IPS DF 19.7 (cell line): ENCODE data around the gene EIF2B5.
"Not testable (repeated sequence)": the region's sequence is repeated elsewhere in the genome, so short reads cannot be mapped to it uniquely, and the experiment has no call there.

Experiments used
- DNase-seq: peaks from one replicate; pipeline ENCODE4 v3.0.0-alpha.2; 2013; ENCODE audit warnings: low read depth, low spot score

Gene EIF2B5

DNA sequence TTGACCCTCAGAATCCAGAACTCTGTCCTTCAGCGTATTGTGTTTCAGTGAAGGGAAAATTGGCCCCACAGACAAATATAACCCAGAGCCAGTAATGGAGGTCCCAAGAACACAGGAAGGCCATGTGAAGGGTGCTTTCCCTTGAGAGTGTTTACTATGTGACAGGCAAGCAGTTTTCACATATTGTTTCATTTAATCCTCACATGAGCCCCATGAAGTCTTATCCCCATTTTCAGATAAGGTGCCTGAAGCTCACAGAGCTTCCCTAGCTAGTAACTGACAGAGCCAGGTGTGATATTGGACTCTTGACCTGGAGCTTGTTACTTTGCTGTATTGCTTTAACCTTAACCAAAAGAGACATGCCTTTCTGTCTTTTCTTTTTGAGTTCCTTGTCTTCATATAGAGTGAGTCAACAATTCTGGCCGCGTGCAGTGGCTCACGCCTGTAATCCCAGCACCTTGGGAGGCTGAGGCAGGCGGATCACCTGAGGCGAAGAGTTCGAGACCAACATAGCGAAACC lies 10.7 kb downstream of the EIF2B5 start:
- DNase-seq = no peak

DNA sequence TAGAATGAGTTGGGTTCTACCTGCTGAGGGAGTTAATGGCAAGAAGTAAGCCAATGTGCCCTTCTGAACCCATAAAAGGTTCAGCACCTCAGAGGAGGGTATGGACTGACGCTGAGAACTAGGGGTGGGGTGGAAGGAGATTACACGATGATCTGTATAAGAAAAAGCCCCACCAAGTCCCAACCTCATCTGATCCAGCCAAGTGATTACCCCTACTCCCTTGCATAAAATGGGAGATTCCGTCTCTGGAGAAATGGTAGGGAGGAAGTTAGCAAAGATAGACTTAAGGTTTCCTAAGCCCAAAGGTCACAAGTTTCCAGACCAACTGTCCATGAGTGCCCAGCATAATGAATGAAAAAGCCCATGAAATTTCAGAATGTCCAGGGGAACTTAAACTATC lies 12.9 kb downstream of the EIF2B5 start:
- no peak for DNase-seq

GRCh38 chr3:184149123-184149522 lies 14.0 kb downstream of the EIF2B5 start:
- no peak for DNase-seq

- not testable (repeated sequence) for DNase-seq
These were observed 14.6 kb downstream of the EIF2B5 start for GRCh38 chr3:184149770-184150169.

DNA sequence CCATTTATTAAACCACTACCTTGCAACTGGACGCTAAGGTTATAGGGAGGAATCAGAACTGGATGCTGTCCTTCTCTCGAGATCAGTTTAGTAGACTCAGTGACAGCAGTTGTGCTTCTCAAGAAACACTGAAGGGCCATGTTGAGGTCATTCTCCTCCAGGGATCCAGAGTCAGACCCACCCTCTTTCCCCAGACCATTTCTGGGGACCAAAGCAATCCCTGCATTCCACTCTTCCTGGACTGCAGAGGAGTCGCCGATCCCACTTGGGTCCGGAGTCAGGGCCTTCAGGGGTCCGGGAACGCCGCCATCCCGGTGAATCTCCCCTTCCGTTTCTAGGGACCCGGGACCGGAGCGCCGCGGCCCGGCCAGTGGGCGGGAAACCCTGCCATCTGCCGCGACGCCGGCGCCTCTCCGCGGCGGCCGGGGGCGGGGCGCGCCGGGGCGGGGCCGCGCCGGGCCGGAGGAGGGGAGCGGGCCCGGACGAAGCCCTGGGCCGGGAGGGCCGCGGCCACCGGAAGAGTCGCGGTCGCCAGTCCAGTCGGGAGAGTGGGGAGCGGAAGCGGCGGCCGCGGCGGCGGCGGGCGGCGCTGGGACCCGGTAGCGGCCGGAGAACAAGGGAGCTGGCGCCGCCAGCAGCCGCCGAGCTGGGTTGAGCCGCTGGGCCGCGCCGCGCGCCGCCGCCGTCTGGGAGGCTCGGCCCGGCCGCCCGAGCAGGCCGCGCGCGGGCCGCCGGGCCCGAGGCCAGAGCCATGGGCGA lies 19.9 kb downstream of the EIF2B5 start, which contains the start of gene DVL3:
TSS of gene DVL3 (plus strand) at position 493 of the 759 bp plus-strand sequence. CDS start at position 752, 259 bp downstream.
- DNase-seq = no peak

- DNase-seq = no peak
These were observed 20.7 kb downstream of the EIF2B5 start for GRCh38 chr3:184155644-184156521.

DNA sequence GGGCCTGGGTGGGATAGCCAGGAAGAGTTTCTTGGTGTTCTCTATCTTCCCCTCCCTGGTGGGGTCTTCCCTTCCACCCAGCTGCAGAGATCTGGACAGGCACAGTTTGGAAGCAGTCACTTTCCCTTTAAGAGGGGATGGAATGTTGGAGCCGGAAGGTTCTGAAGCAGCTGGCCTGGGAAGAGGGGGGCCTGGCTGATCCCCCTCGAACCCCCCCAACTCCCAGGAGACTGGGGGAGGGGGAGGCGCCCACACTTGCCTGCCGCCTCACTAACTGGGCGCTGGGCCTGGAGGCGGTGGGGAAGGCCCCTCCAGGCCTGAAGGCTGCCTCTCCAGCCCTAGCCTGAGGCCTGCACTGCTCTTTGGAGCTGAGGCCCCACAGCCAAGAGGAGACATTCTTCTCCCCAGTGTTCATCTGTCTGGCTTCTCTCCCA lies 21.4 kb downstream of the EIF2B5 start:
- DNase-seq = no peak

- no peak for DNase-seq
These were observed 22.0 kb downstream of the EIF2B5 start for GRCh38 chr3:184157206-184157605.

DNA sequence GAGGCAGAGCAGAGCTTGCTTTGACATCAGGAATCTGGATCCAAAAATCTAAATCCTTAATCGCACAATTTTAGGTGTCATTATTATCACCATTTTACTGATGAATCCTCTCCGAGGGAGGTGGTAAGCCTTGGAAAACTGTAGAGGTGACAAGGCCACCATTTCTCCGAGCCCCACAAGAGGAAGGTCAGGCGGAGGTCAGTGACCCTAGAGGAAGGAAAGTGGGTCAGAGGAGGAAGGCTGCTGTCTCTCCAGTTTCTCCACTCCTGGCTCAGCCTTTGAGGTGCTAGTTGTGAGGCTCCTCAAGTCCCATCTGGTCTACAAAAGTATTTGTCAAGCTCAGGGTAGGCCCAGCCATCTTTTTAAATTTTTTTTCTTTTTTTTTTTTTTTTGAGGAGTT lies 23.2 kb downstream of the EIF2B5 start:
- DNase-seq = no peak

DNA sequence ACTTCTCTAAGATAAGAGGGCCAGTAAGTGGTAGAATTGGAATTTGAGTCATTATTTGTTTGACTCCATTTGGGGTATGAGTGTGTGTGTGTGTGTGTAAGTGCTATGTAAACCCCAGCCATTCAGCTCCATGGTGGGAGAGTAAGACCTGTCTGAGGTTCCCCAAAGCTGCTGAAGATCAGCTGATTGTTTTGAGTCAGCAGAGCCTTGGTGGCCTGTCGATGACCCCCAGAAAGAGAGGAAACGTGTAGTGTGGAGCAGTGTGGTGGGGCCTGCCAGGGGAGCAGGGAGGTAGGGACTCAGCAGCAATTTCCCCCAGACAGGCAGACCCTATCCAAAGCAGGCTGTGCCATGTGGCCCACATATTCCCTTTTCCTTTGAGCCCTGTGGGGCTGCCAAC lies 25.3 kb downstream of the EIF2B5 start:
- DNase-seq = no peak

DNA sequence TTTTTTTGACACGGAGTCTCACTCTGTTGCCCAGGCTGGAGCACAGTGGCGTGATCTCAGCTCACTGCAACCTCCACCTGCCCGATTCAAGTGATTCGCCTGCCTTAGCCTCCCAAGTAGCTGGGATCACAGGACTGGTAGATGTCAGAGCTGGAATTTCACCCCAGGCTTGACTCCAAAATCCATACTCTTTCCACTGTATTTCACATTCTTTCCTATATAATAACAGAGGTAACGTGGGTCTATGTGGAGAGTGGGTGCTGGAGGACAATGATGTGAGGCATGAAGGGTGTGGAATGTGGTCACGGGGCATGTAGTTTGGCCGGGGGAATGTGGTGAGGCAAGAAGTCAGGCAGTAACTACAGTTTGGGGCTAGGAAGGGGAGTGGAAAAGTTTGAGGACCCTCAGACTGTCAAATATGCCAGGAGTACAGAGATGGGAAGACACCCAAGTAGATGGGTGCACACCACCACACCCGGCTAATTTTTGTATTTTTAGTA lies 27.5 kb downstream of the EIF2B5 start:
- DNase-seq = not testable (repeated sequence)

DNA sequence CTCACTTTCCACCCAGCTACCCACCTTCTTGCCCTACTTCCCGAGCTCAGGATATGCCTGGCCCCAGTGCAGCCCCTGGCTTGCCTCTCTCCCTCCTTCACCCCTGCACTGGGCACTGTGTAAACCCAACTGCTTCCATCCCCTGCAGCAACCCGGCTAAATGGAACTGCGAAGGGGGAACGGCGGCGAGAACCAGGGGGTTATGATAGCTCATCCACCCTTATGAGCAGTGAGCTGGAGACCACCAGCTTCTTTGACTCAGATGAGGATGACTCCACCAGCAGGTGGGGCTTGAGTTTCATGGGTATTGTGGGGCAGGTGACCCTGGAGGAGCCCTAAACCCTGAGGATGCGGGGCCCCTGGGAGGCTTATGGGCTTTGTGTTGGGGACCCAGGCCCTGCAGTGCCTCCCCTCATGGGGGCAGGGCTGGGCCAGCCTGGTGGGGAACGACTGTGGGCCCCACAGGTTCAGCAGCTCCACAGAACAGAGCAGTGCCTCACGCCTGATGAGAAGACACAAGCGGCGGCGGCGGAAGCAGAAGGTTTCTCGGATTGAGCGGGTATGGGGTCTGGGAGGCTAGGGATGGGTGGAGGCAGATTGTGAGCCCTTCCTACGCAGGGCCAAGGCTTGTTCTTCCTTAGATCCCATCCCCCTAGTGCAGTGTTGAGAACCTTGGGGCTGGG lies 29.6 kb downstream of the EIF2B5 start:
- no peak for DNase-seq

DNA sequence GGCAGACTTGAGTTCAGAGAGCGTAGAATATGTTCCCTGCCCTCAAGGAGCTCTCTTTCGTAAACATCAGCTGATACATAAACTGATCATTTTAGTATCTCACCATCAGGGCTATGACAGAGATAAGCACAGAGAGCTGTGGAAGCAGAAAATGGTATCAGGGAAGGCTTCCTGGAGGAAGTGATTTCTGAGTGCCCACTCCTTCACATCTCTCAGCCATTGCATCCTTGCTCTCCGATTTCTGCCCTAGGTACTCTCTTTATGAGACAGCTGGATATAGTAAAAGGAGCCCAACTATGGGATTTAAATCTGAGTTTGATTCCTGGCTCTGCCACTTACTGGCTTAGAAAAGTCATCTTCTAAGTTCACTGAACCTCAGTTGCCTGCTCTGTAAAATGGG lies 30.4 kb downstream of the EIF2B5 start:
- DNase-seq = no peak

DNA sequence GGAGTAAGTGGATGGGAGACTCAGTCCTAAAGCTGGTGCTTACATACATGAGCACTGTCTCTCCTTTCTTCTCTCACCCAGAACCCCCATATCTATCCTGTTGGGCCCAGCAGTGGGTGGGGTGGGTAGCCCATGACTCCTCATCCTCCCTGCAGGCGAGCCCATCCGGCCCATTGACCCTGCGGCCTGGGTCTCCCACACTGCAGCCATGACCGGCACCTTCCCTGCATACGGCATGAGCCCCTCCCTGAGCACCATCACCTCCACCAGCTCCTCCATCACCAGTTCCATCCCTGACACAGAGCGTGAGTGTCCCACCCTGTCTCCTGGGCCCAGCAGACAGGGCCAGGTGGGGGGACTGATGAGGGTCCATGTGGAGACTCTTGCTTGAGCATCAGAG lies 31.5 kb downstream of the EIF2B5 start:
- no peak for DNase-seq

DNA sequence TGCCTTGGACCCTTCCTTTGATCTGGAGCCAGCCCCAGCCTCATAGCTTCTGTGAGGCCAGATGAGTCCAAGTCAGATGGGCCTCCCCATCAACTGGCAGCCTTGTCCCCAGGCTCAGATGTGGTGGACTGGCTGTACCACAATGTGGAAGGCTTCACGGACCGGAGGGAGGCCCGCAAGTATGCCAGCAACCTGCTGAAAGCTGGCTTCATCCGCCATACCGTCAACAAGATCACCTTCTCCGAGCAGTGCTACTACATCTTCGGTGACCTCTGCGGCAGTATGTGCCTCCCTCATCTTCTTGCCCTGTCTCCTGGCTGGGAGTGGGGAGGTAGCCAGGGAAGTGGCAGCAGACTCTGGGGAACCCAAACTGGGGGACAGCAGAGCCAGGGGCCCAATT lies 32.6 kb downstream of the EIF2B5 start:
- DNase-seq = no peak

DNA sequence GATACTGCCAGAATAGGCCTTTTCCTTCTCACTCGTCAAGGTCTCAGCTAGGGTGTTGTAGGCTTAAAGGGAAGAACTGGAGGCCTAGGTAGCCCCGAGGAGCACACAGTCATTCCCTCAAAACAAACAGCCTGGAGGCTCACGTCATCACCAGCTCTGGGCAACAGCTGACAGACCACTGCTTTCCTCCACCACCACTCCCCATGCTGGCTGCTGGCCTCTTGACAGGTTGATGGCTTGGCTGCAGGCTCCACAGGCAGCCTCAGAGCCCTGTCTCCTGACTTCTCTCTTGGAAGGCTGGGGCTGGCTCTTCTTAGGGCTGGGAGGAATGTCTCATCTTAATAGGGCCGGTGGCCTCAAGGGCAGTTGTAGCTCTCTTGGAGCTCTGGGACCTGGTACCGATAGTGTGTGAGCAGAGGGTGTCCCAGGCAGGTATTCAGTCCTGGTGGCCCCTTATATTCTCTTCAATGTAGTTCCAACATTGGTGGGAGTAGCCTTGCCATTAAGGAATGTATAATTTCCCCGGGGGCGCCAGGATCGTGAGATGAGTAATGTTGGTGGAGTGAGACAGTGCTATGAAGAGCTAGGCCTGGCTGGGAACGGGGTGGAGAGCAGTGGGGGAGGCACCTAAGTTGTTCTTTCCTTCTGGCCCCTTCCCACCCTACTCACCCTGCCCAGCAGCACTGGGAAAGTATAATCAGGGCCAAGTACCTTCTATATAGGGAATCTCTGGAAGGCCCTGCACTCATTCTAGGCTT lies 33.4 kb downstream of the EIF2B5 start:
- DNase-seq = no peak

DNA sequence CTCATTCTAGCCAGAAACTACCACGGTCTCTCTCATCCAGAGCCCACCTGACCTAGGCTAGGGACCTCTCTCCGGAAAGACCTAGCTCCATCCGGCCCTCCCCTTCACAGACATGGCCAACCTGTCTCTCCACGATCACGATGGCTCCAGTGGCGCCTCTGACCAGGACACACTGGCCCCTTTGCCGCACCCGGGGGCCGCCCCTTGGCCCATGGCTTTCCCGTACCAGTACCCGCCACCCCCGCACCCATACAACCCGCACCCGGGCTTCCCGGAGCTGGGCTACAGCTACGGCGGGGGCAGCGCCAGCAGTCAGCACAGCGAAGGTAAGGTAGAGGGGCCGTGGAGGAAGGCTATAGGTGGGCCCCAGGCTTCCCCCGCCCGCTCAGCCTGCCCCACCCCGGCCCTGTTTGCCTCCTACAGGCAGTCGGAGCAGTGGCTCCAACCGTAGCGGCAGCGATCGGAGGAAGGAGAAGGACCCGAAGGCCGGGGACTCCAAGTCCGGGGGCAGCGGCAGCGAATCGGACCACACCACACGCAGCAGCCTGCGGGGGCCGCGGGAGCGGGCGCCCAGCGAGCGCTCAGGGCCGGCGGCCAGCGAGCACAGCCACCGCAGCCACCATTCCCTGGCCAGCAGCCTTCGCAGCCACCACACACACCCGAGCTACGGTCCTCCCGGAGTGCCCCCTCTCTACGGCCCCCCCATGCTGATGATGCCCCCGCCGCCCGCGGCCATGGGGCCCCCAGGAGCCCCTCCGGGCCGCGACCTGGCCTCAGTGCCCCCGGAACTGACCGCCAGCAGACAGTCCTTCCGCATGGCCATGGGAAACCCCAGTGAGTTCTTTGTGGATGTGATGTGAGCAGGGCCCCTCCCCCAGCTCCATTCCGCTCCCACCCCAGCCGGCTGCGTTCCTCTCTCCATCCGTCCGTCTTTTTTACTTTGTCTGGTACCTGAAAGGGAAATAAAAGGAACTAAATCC lies 35.0 kb downstream of the EIF2B5 start:
- no peak for DNase-seq

GRCh38 chr3:184171562-184171961 lies 36.4 kb downstream of the EIF2B5 start:
- no peak for DNase-seq

- no peak for DNase-seq
These were observed 37.7 kb downstream of the EIF2B5 start for GRCh38 chr3:184172681-184173373.
